K562 (cell line): ENCODE data around the gene TRMT1. TPM values are rescaled to one million over a fixed set of nuclear protein-coding genes. Genes with fewer than 3 reads are reported as not detected.

ENCODE experiments used
- KLF1 ChIP-seq: fragments of 450-650 bp; IDR thresholded peaks from 2 replicates; pipeline ENCODE4 v1.6.1; 2016; ENCODE audit warnings: missing genetic modification characterization, missing compliant biosample characterization
- SMARCA5 ChIP-seq: fragments of 450-650 bp; IDR thresholded peaks from 2 replicates; pipeline ENCODE4 v1.6.1; 2016
- ZNF12 ChIP-seq: sonication (generic); formaldehyde crosslinking; IDR thresholded peaks from 2 replicates; pipeline ENCODE4 v1.4.0; 2020; ENCODE audit warnings: mild to moderate bottlenecking, missing genetic modification reagents
- ZNF174 ChIP-seq: fragments of 250-450 bp; sonication (Bioruptor Pico); IDR thresholded peaks from 2 replicates; pipeline ENCODE4 v1.4.0; 2020; ENCODE audit warnings: mild to moderate bottlenecking
- polyA plus RNA-seq, 8 experiments: library from polyadenylated mRNA; depleted of rRNA in 4 of 8; stranded (reverse) in 5 of 8; unstranded in 3 of 8; fragments of >200 nt; fragmentation: Nextera tagmentation in 2 of 8; fragmentation: Illumina TruSeq in 1 of 8; extraction: Ambion mirVana in 2 of 8; extraction: Trizol in 1 of 8; gene quantifications; 2 replicates each; pipeline versions ENCODE4 v1.2.1 to v1.2.3, GENCODE V29; 2011 to 2014; ENCODE audit warnings: inconsistent platforms in 1 of 8, missing spikeins in 1 of 8
- total RNA-seq, 7 experiments: library from RNA; depleted of rRNA in 6 of 7; stranded (reverse); fragments of >200 nt in 6 of 7; fragmentation: Illumina TruSeq in 2 of 7; extraction: Trizol in 2 of 7; gene quantifications; 2 replicates each; pipeline versions ENCODE4 v1.2.1 to v1.2.3, GENCODE V29; 2011 to 2021; ENCODE audit warnings: low replicate concordance in 1 of 7
- TF ChIP-seq, protein P1 (sequence below): fragments of 250-450 bp; sonication (Bioruptor Pico); IDR thresholded peaks from 2 replicates; pipeline ENCODE4 v1.4.0; 2020; ENCODE audit warnings: mild to moderate bottlenecking
- TF ChIP-seq, protein P2 (sequence below): fragments of 250-450 bp; sonication (Bioruptor Pico); IDR thresholded peaks from 2 replicates; pipeline ENCODE4 v1.4.0; 2020; ENCODE audit warnings: mild to moderate bottlenecking, moderate library complexity
- TF ChIP-seq, protein P3 (sequence below): IDR thresholded peaks from 2 replicates; pipeline ENCODE4 v1.6.1; 2011; ENCODE audit warnings: borderline replicate concordance, low read depth, mild to moderate bottlenecking, moderate library complexity, low read length; ENCODE audit not compliant: insufficient read depth, poor library complexity, severe bottlenecking

The TRMT1 gene
- total and polyA plus RNA-seq, 9 of the 15 experiments (the other 6 are each of a cell fraction or from before 2014, with no cell fraction given): 5.8 to 158 (median 54.3) TPM

DNA sequence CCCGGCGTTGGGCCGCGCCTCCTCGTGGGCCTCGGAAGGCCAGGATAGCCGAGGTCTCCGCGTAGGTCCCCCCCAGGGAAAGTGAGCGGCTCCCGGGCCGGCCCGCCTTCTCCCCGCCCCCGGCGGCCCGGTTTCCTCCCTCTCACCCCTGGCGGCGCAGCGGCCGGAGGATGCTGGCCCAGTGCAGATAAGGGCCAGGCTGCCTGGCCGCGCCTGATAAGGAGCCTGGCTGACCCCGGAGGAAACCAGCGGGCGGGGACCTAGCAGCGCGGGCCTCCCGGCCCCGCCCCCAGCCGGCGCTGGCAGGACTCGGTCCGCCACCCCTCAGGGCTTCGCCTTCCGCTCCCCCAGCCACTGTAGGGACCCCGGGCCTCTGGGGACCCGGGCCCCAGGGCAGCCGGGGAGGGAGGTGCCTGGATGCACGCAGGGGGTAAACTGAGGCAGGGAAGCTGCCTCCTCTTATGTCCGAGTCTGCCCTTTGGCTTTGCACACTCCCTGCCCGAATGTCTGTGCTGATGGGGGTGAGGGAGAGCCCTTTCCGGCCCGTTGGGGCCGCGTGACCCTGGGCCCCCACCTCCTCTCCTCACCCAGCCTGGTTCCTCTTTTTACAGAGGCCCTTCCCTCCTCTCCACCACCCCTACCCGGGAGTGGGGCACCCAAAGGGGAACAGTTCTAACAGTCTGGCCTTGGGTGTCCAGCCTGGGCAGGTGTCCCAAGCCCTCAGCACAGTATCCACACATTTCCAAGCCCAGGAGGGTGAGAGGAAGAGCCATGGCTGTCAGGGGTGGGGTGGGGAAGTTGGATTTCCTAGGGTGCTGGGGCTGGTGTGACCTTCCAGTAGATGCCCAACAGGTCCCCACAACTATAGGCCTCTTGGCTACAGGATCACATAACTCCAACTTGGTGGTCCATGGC, 13.6 kb downstream of the TRMT1 start, which contains the start of gene LYL1 (continued):
- TF ChIP-seq ZNF174 (CRISPR knock-in tag): peak; percentile 49; the same call in 1 of the 2 replicates
- TF ChIP-seq, protein P1, sequence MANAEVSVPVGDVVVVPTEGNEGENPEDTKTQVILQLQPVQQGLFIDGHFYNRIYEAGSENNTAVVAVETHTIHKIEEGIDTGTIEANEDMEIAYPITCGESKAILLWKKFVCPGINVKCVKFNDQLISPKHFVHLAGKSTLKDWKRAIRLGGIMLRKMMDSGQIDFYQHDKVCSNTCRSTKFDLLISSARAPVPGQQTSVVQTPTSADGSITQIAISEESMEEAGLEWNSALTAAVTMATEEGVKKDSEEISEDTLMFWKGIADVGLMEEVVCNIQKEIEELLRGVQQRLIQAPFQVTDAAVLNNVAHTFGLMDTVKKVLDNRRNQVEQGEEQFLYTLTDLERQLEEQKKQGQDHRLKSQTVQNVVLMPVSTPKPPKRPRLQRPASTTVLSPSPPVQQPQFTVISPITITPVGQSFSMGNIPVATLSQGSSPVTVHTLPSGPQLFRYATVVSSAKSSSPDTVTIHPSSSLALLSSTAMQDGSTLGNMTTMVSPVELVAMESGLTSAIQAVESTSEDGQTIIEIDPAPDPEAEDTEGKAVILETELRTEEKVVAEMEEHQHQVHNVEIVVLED: peak; percentile 49; the same call in 1 of the 2 replicates
- no peak for TF ChIP-seq SMARCA5
- TF ChIP-seq, protein P2, sequence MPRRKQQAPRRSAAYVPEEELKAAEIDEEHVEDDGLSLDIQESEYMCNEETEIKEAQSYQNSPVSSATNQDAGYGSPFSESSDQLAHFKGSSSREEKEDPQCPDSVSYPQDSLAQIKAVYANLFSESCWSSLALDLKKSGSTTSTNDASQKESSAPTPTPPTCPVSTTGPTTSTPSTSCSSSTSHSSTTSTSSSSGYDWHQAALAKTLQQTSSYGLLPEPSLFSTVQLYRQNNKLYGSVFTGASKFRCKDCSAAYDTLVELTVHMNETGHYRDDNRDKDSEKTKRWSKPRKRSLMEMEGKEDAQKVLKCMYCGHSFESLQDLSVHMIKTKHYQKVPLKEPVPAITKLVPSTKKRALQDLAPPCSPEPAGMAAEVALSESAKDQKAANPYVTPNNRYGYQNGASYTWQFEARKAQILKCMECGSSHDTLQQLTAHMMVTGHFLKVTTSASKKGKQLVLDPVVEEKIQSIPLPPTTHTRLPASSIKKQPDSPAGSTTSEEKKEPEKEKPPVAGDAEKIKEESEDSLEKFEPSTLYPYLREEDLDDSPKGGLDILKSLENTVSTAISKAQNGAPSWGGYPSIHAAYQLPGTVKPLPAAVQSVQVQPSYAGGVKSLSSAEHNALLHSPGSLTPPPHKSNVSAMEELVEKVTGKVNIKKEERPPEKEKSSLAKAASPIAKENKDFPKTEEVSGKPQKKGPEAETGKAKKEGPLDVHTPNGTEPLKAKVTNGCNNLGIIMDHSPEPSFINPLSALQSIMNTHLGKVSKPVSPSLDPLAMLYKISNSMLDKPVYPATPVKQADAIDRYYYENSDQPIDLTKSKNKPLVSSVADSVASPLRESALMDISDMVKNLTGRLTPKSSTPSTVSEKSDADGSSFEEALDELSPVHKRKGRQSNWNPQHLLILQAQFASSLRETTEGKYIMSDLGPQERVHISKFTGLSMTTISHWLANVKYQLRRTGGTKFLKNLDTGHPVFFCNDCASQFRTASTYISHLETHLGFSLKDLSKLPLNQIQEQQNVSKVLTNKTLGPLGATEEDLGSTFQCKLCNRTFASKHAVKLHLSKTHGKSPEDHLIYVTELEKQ (CRISPR knock-in tag): 0 out of 2 replicates have a peak, but pooled peaks have one; percentile 7
- peak; percentile 55; the same call in 1 of the 2 replicates for TF ChIP-seq KLF1 (tag)
- TF ChIP-seq, protein P3, sequence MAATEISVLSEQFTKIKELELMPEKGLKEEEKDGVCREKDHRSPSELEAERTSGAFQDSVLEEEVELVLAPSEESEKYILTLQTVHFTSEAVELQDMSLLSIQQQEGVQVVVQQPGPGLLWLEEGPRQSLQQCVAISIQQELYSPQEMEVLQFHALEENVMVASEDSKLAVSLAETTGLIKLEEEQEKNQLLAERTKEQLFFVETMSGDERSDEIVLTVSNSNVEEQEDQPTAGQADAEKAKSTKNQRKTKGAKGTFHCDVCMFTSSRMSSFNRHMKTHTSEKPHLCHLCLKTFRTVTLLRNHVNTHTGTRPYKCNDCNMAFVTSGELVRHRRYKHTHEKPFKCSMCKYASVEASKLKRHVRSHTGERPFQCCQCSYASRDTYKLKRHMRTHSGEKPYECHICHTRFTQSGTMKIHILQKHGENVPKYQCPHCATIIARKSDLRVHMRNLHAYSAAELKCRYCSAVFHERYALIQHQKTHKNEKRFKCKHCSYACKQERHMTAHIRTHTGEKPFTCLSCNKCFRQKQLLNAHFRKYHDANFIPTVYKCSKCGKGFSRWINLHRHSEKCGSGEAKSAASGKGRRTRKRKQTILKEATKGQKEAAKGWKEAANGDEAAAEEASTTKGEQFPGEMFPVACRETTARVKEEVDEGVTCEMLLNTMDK: peak; percentile 15
- 0 out of 2 replicates have a peak, but pooled peaks have one; percentile 26 for TF ChIP-seq ZNF12
